Type B pancreatic cell (in vitro differentiated cells): ENCODE measurements around the gene LBX2. TPM values are rescaled to one million over a fixed set of nuclear protein-coding genes. Genes with fewer than 3 reads are reported as not detected.

Experiments
- DNase-seq: peaks from one replicate; pipeline ENCODE4 v3.0.0; 2021; ENCODE audit warnings: mixed read lengths; ENCODE audit not compliant: unreplicated experiment; ENCODE audit errors: extremely low spot score
- H3K27ac Mint-ChIP-seq: 2 replicates; pipeline ENCODE4 v1.8.0; 2021; ENCODE audit warnings: mild to moderate bottlenecking, mixed read lengths
- H3K27me3 Mint-ChIP-seq: 2 replicates; pipeline ENCODE4 v1.8.0; 2021; ENCODE audit warnings: mixed read lengths
- H3K36me3 Mint-ChIP-seq: 2 replicates; pipeline ENCODE4 v1.8.0; 2021; ENCODE audit warnings: mixed read lengths
- H3K4me1 Mint-ChIP-seq: one replicate; pipeline ENCODE4 v1.8.0; 2021; ENCODE audit warnings: mixed read lengths; ENCODE audit not compliant: unreplicated experiment
- H3K4me3 Mint-ChIP-seq: 2 replicates; pipeline ENCODE4 v1.8.0; 2021; ENCODE audit warnings: mild to moderate bottlenecking, mixed read lengths
- H3K9me3 Mint-ChIP-seq: 2 replicates; pipeline ENCODE4 v1.8.0; 2021; ENCODE audit warnings: mixed read lengths
- CTCF ChIP-seq: fragments of 200-600 bp; sonication (generic); conservative IDR thresholded peaks from 2 replicates; pipeline ENCODE4 v1.5.0; 2021; ENCODE audit warnings: antibody characterized with exemption, mild to moderate bottlenecking
- total RNA-seq: library from RNA; stranded (reverse); gene quantifications from 2 replicates; pipeline ENCODE4 v1.2.1, GENCODE V29; 2021; ENCODE audit warnings: low replicate concordance

The LBX2 gene
- total RNA-seq, 1 donor from 2014 or later: 2.8 TPM

- H3K9me3 Mint-ChIP-seq: no peaks in the 10 kb centered on the region
Measured at GRCh38 chr2:74540291-74540690, 40.9 kb upstream of the LBX2 start.

GRCh38 chr2:74538881-74539339, 39.5 kb upstream of the LBX2 start:
- H3K9me3 Mint-ChIP-seq: no peaks in the 10 kb centered on the region
- no peak for DNase-seq
- no peaks in the 10 kb centered on the region for H3K27me3 Mint-ChIP-seq
- H3K36me3 Mint-ChIP-seq: no peaks in the 10 kb centered on the region
- no peak for TF ChIP-seq CTCF
- no peak overlapping the region for H3K4me3 Mint-ChIP-seq
- no peak overlapping the region for H3K27ac Mint-ChIP-seq
- H3K4me1 Mint-ChIP-seq: no peaks in the 10 kb centered on the region

More at GRCh38 chr2:74540291-74540690, 40.9 kb upstream of the LBX2 start:
- TF ChIP-seq CTCF: no peak
- Mint-ChIP-seq H3K4me3 (no peak overlapping the region), H3K27me3 (no peaks in the 10 kb centered on the region), H3K36me3 (no peaks in the 10 kb centered on the region), H3K27ac (no peak overlapping the region), H3K4me1 (no peaks in the 10 kb centered on the region)
- no peak for DNase-seq

GRCh38 chr2:74537140-74537539, 37.7 kb upstream of the LBX2 start:
- no peaks in the 10 kb centered on the region for H3K9me3 Mint-ChIP-seq
- peaks cover 2% of the 10 kb centered on the region for H3K4me1 Mint-ChIP-seq
- H3K27me3 Mint-ChIP-seq: no peaks in the 10 kb centered on the region
- peaks cover 3% of the 10 kb centered on the region for H3K36me3 Mint-ChIP-seq
- TF ChIP-seq CTCF: no peak
- no peak for DNase-seq
- H3K27ac Mint-ChIP-seq: no peak overlapping the region
- H3K4me3 Mint-ChIP-seq: no peak overlapping the region

GRCh38 chr2:74536166-74536950, 37.0 kb upstream of the LBX2 start:
- no peaks in the 10 kb centered on the region for H3K9me3 Mint-ChIP-seq
- H3K27ac Mint-ChIP-seq: no peak overlapping the region
- peaks cover 4% of the 10 kb centered on the region for H3K36me3 Mint-ChIP-seq
- no peak for DNase-seq
- H3K27me3 Mint-ChIP-seq: no peaks in the 10 kb centered on the region
- H3K4me3 Mint-ChIP-seq: no peak overlapping the region
- no peak for TF ChIP-seq CTCF
- H3K4me1 Mint-ChIP-seq: peaks cover 7% of the 10 kb centered on the region

- H3K36me3 Mint-ChIP-seq: peaks cover 4% of the 10 kb centered on the region
Measured at GRCh38 chr2:74535440-74535965, 36.1 kb upstream of the LBX2 start.

More at GRCh38 chr2:74535440-74535965, 36.1 kb upstream of the LBX2 start:
- no peak for TF ChIP-seq CTCF
- no peak for DNase-seq
- Mint-ChIP-seq H3K27ac (no peak overlapping the region), H3K4me1 (peaks cover 15% of the 10 kb centered on the region), H3K9me3 (no peaks in the 10 kb centered on the region), H3K4me3 (no peak overlapping the region), H3K27me3 (no peaks in the 10 kb centered on the region)
